ENCODE results near the gene BST1.
A peak's percentile ranks its signal among the peaks of the same experiment; 100 is the strongest.

BST1 gene

GRCh38 chr4:15676899-15677298 lies 26.0 kb upstream of the BST1 start:
- no peak for DNase-seq

DNA sequence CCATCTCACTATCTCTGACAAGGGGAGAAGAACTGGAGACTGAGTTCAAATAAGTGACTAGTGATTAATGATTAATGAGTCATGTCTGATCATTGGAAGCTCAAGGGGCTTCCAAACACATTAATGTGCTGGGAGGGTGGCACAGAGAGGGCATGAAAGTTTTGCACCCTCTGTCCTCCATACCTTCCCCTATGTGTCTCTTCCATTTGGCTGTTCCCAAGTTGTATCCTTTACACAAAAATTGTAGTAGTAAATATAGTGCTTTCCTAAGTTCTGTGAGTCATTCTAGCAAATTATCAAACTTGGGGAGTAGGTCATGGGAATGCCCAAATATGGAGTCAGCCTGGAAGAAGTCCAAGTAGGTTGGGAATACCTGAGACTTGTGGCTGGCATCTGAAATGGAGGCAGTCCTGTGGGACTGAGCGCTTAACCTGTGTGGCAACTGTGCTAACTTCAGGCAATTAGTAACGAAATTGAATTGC lies 25.3 kb upstream of the BST1 start:
- peak; percentile 93 for DNase-seq

DNA sequence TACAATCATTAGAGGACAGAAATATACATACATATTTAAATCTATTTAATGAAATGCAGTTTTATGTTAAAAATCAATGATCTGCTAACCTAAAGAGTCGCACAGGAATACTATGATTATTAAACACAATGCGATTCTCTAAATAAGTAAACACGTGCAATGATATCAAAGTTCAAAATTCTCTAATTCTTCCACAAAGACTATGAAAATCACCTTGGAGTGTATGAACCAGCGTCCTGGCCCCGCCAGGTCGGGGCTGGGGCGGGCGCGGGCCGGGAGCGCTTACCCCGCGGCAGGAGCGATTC lies 21.8 kb upstream of the BST1 start:
- no peak for DNase-seq

DNA sequence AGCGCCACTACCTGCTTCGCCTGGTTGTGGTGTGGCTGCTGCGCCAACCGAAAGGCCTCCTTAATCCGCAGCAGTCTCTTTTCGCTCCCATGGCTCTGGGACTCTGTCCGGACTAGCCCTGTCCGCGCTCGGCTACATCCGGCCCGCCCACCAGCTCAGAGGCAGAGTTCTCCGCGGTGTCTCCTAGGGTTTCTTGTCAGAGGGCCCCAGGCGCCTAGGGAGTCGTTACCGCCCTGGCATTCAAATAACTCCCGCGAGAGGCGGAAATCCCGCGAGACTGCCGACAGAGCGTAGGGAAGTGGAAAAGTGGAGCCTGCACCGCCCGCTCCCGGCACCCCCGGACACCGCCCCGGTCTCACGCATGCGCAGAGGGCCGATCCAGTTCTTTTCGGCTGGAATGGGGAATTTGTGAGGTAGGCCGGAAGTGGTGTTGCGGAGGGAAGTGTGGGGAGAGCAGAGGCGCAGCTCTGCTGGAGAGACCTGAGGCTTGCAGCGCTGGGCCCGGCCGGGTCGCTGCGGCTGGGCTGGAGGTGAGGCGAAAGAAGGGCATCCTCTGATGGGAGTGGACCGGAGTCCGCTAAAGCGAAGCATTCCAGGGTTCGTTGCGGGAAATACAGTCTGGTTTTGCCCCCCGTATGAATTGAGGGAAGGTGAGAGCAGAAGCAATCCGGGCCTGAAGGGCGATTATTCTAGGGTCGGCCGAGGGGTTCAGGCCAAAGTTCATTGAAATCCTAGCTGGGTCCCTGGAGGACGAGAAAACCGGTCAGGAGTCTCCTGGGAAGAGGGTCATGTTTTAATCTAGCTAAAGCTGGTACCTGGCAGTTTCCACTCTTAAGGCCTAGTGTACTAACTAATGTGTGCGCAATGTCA lies 21.3 kb upstream of the BST1 start, which contains the start of gene FAM200B:
Gene FAM200B, plus strand, starts transcription at position 456 of the 870 bp plus-strand sequence. CDS start 5,151 bp downstream, outside the sequence.
- peak; percentile 97 for DNase-seq

DNA sequence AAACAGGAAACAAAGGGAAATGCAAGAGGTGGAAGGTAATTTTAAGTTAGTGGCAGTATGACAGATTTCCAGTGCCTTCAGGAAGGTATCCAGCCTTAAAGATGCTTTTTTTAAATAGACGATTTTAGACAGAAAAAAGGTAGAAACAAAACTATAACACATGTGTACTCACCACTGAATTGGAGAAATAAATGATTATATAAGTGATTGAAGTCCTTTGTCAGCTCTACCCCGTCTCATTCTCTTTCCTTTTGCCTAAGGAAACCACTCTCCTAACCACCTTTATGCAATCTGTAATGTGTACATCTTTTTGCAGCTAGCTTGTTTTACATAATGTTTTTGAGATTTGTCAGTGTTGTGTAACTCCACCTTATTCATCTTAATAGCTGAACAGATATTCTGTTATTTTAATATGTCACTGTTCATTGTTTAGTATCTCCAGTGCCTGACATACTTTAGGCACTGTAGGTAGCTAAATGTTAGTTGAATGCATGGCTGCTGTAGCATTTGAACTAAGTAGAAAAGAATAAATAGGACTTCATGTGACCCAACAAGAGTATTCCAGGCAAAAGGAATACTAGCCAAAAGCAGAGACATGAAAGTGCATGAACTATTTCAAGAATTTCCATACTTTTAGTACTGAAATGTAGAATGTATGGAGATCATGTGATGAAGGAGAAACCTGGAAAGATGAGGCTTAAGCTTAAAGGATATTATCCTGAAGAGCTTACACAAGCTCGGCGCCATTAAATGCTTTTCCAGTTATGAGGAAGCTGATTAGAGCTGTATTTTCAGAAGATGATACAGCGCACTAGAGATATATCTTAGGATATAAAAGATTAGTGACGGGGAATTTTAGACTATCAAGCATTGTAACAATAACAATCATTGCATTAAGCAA lies 20.4 kb upstream of the BST1 start:
- no peak for DNase-seq

GRCh38 chr4:15683143-15683495 lies 19.7 kb upstream of the BST1 start:
- DNase-seq, result no peak

DNA sequence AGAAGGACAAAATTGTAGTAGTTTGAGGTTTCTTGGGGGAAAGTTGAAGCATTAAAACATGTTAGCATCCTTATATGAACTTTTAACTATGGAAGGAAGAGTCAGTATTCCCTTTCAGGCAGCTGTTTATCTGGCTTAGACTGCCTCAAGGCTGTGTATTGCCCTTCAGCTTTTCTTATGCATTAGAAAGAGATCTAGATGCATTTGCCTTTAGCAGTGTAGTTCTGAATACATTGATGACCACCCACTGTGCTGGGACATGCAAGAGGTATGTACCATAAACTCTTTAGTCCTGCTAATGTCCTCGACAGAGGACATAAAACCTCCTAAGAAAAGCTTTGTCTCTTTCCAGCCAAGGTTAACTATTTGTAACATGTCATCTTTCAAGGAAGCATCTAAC lies 18.4 kb upstream of the BST1 start:
- no peak for DNase-seq

DNA sequence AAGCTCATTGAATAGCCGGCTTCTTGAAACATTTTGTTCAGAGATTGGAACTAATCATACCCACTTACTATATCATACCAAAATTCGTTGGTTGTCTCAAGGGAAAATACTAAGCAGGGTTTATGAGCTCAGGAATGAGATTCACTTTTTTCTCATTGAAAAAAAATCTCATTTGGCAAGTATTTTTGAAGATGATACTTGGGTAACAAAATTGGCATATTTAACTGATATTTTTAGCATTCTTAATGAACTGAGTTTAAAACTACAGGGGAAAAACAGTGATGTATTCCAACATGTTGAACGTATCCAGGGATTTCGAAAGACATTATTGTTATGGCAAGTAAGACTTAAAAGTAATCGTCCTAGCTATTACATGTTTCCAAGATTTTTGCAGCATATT lies 14.8 kb upstream of the BST1 start:
- DNase-seq, result no peak

DNA sequence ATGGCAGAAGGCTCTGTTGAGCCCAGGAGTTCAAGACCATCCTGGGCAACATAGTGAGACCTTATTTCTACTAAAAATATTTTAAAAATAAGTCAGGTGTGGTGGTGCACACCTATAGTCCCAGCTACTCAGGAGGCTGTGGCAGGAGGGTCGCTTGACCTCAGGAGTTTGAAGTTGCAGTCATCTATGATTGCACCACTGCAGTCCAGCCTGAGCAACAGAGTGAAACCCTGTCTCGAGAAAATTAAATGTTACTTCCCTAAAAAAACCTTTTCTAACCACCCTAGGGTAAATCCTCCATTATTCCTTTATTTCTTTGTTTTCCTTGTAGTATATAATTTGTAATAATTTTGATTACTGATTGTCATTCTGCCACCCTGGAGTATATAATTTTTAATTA lies 13.3 kb upstream of the BST1 start:
- DNase-seq, result no peak

DNA sequence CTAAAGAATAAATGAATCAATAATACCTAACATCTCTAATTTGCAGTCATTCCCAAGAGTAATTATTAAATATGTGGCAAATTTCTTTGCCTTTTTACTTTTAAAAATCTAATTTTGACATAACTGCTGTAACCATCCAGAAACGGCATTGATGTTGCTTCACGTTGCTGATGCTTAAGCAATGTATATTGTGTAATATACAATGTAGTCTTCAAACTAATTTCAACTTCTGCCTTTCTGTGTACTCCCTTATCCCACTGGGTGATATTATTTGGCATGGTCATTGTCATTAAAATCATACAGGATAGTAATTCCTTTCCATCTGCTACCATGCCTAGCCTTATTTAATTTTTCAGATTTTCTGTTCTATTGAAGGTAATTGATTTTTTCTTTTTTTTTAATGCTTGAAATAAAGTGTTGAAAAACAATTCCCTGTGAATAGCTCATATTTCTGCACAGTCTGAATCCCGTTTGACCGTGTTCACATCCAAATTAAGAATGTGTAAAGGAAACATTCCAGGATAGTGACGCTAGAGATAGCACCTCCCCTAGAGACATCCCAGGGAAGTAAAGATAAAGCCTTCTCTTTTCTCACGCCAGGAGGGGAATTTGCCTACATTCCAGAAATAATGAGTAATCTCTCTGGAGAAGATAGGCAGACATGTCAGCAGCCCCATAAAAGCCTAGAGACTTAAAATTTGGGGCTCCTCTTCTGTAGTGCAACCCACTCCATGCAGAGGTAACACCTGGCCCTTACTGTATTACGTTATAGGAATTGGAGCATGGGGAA lies 12.7 kb upstream of the BST1 start:
- DNase-seq, result peak; percentile 95

- DNase-seq, result peak; percentile 69
Observed at GRCh38 chr4:15691346-15692135, 11.3 kb upstream of the BST1 start.

DNA sequence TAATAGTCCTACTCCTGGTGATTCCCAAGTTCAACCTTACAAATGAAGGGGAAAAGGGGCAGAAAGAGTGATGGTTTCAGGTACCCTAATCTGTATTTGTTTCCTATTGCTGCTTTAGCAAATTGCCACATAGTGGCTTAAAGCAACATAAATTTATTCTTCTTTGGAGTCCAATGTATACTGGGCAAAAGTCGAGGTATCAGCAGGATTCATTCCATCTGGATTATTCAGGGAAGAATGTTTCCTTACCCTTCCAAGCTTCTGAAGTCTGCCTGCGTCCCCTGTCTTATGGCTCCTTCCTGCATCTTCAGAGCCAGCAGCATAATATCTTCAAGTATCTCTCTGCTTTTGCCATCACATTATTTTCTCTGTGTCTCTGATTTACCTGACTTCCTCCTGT lies 10.3 kb upstream of the BST1 start:
- DNase-seq, result no peak

GRCh38 chr4:15694431-15694830 lies 8.4 kb upstream of the BST1 start:
- no peak for DNase-seq

- peak; percentile 98 for DNase-seq
Observed at GRCh38 chr4:15695240-15695699, 7.6 kb upstream of the BST1 start.

- DNase-seq, result peak; percentile 14
Observed at GRCh38 chr4:15695729-15696128, 7.1 kb upstream of the BST1 start.

GRCh38 chr4:15696866-15697265 lies 6.0 kb upstream of the BST1 start:
- no peak for DNase-seq

- no peak for DNase-seq
Observed at GRCh38 chr4:15703439-15703838, 574 bp downstream of the BST1 start.

DNA sequence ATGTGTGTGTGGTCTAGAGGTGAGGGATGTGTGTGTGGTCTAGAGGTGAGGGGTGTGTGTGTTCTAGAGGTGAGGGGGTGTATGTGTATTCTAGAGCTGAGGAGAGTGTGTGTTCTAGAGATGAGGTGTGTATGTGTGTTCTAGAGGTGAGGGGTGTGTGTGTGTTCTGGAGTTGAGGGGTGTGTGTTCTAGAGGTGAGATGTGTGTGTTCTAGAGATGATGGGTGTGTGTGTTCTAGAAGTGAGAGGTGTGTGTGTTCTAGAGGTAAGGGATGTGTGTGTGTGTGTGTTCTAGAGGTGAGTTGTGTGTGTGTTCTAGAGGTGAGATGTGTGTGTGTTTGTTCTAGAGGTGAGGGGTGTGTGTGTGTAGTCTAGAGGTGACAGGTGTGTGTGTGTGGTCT lies 1.3 kb downstream of the BST1 start:
- DNase-seq, result no peak

DNA sequence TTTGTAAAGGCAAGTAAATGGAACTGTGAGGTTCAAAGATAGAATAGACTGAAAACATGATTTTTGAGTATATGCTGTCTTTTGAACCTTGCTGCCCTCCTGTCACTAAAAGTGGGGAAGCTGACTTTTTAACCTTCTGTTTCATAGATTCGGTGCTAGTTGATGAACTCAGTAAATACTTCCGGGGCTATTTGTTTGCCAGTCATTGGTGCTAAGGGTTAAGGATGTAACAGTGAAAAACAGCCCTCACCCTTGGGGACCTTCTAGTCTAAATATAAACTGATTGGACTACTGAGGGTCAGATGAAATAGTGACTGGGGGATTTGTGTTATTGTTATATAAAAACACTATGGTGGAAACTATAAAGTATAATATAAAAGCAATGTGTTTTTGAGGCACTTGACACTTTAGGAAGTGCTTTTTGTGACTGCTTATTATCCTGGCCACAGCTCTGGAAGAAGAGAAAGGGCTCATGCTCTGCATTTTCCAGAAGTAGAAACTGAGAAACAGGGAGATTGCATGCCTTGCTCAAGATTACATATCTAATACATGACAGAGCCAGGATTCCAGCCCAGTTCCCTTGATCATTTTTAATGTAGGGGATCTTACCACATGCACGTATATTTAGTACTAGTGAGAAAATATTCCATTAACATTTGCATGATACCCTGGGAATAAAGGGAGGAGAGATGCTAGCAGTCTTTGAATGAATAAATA lies 3.9 kb downstream of the BST1 start:
- no peak for DNase-seq

DNA sequence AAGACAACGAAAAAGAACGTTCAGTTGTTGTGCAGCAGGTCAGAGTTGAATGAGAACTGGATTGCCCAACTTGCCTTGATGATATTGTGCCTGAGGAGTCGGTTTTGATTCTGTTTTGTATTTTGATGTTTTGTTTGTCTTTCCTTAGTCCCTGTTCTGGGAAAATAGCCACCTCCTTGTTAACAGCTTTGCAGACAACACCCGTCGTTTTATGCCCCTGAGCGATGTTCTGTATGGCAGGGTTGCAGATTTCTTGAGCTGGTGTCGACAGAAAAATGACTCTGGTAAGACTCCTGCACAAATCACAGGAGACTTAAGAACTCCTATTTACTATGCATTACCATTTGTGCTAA lies 4.5 kb downstream of the BST1 start:
- no peak for DNase-seq

- DNase-seq, result no peak
Observed at GRCh38 chr4:15711762-15712161, 8.9 kb downstream of the BST1 start.

GRCh38 chr4:15712214-15712613 lies 9.3 kb downstream of the BST1 start:
- DNase-seq, result no peak
